Astrocyte (in vitro differentiated cells and primary cell): ENCODE data around the gene DDB1.

ENCODE experiments used
- CTCF ChIP-seq: IDR thresholded peaks from 2 replicates; pipeline ENCODE4 v1.5.1; 2011; ENCODE audit warnings: low read depth, mild to moderate bottlenecking, inconsistent platforms, low read length, moderate library complexity; ENCODE audit not compliant: insufficient read depth
- EZH2 ChIP-seq: IDR thresholded peaks from 2 replicates; pipeline ENCODE4 v1.6.1; 2012; ENCODE audit warnings: mild to moderate bottlenecking, low read length, inconsistent platforms; ENCODE audit not compliant: insufficient read depth

GRCh38 chr11:61293867-61294716, 38.8 kb downstream of the DDB1 start:
- peak; percentile 12 for TF ChIP-seq CTCF
- TF ChIP-seq EZH2: peak; percentile 6
